Measurements from ENCODE around the gene KCNH2. TPM values are rescaled to one million over a fixed set of nuclear protein-coding genes. Genes with fewer than 3 reads are reported as not detected.
A peak's percentile ranks its signal among the peaks of the same experiment; 100 is the strongest.

The KCNH2 gene
- total RNA-seq, 2 experiments from 2014 or later = 0.34 to 0.45 TPM

- Mint-ChIP-seq H3K4me1 (ENCODE audit: low read depth) (peaks cover 22% of the 10 kb centered on the region), H3K27ac (no peak overlapping the region), H3K36me3 (no peaks in the 10 kb centered on the region), H3K4me3 (peak overlapping the region; percentile 83), H3K9me3 (no peaks in the 10 kb centered on the region), H3K27me3 (peaks cover 18% of the 10 kb centered on the region)
- CTCF ChIA-PET = interaction anchor here (0.9 to 3.4 kb wide), 7 partner anchors 10 to 98 kb away, joined by 3 to 27 read pairs (median 4); no protein-coding TSS in a partner anchor
- peak; percentile 23 for DNase-seq
- POLR2A ChIA-PET = no interaction called here
- intact Hi-C loops (cut with micrococcal nuclease) = no loop called here
These were observed 4.3 kb downstream of the KCNH2 start for GRCh38 chr7:150973571-150974451.

- Mint-ChIP-seq H3K4me3 (no peak overlapping the region), H3K27me3 (peaks cover 15% of the 10 kb centered on the region), H3K4me1 (ENCODE audit: low read depth) (peaks cover 19% of the 10 kb centered on the region), H3K27ac (no peak overlapping the region), H3K36me3 (no peaks in the 10 kb centered on the region), H3K9me3 (no peaks in the 10 kb centered on the region)
- intact Hi-C loops (cut with micrococcal nuclease) = no loop called here
- ChIA-PET CTCF (interaction anchor here (0.9 to 1.5 kb wide), 2 partner anchors 10 to 11 kb away, joined by 3 to 4 read pairs; no protein-coding TSS in a partner anchor), POLR2A (no interaction called here)
- no peak for DNase-seq
These were observed 5.4 kb downstream of the KCNH2 start for GRCh38 chr7:150972741-150973140.

GRCh38 chr7:150972023-150972468 lies 6.1 kb downstream of the KCNH2 start:
- ChIA-PET CTCF (interaction anchor here (1.5 kb wide), 1 partner anchor 12 kb away, joined by 4 read pairs; no protein-coding TSS in a partner anchor), POLR2A (no interaction called here)
- Mint-ChIP-seq H3K9me3 (no peaks in the 10 kb centered on the region), H3K4me3 (no peak overlapping the region), H3K4me1 (ENCODE audit: low read depth) (peaks cover 14% of the 10 kb centered on the region), H3K27me3 (peaks cover 11% of the 10 kb centered on the region), H3K27ac (no peak overlapping the region), H3K36me3 (no peaks in the 10 kb centered on the region)
- DNase-seq = no peak
- intact Hi-C loops (cut with micrococcal nuclease) = no loop called here

GRCh38 chr7:150971242-150972022 lies 6.7 kb downstream of the KCNH2 start:
- no peak for DNase-seq
- Mint-ChIP-seq H3K27ac (no peak overlapping the region), H3K4me1 (ENCODE audit: low read depth) (peaks cover 9% of the 10 kb centered on the region), H3K4me3 (no peak overlapping the region), H3K27me3 (peaks cover 7% of the 10 kb centered on the region), H3K36me3 (no peaks in the 10 kb centered on the region), H3K9me3 (no peaks in the 10 kb centered on the region)
- ChIA-PET CTCF (interaction anchor here (0.7 to 1.3 kb wide), 2 partner anchors 47 to 73 kb away, joined by 3 to 7 read pairs; no protein-coding TSS in a partner anchor), POLR2A (no interaction called here)
- intact Hi-C loops (cut with micrococcal nuclease) = no loop called here

- Mint-ChIP-seq H3K36me3 (no peaks in the 10 kb centered on the region), H3K27ac (no peak overlapping the region), H3K4me3 (no peak overlapping the region), H3K4me1 (ENCODE audit: low read depth) (peaks cover 8% of the 10 kb centered on the region), H3K27me3 (peaks cover 2% of the 10 kb centered on the region), H3K9me3 (no peaks in the 10 kb centered on the region)
- intact Hi-C loops (cut with micrococcal nuclease) = no loop called here
- CTCF ChIA-PET = interaction anchor here (1.3 to 10.7 kb wide), 2 partner anchors 14 to 72 kb away, joined by 7 to 108 read pairs; no protein-coding TSS in a partner anchor
- POLR2A ChIA-PET = no interaction called here
- no peak for DNase-seq
These were observed 7.7 kb downstream of the KCNH2 start for GRCh38 chr7:150970424-150970823.

- no peaks in the 10 kb centered on the region for H3K36me3 Mint-ChIP-seq
- intact Hi-C loops (cut with micrococcal nuclease) = no loop called here
- CTCF ChIA-PET = interaction anchor here (1.7 to 10.7 kb wide), 2 partner anchors 15 to 49 kb away, joined by 6 to 108 read pairs; no protein-coding TSS in a partner anchor
These were observed 8.6 kb downstream of the KCNH2 start for GRCh38 chr7:150969475-150969874.

GRCh38 chr7:150968734-150969372 lies 9.3 kb downstream of the KCNH2 start:
- H3K4me3 Mint-ChIP-seq = no peak overlapping the region
- CTCF ChIA-PET = interaction anchor here (1.7 to 10.7 kb wide), 2 partner anchors 16 to 50 kb away, joined by 6 to 108 read pairs; no protein-coding TSS in a partner anchor
- intact Hi-C loops (cut with micrococcal nuclease) = no loop called here

More at GRCh38 chr7:150969475-150969874, 8.6 kb downstream of the KCNH2 start:
- Mint-ChIP-seq H3K4me3 (no peak overlapping the region), H3K27me3 (no peaks in the 10 kb centered on the region), H3K27ac (no peak overlapping the region), H3K4me1 (ENCODE audit: low read depth) (peaks cover 5% of the 10 kb centered on the region), H3K9me3 (no peaks in the 10 kb centered on the region)
- POLR2A ChIA-PET = no interaction called here
- DNase-seq = no peak

GRCh38 chr7:150968056-150968733 lies 9.9 kb downstream of the KCNH2 start:
- H3K4me1 Mint-ChIP-seq (ENCODE audit: low read depth) = peaks cover 2% of the 10 kb centered on the region
- ChIA-PET POLR2A (no interaction called here), CTCF (interaction anchor here (1.3 to 10.7 kb wide), 3 partner anchors 17 to 156 kb away, joined by 4 to 108 read pairs (median 6); no protein-coding TSS in a partner anchor)
- no peaks in the 10 kb centered on the region for H3K27me3 Mint-ChIP-seq
- no peaks in the 10 kb centered on the region for H3K9me3 Mint-ChIP-seq
- H3K36me3 Mint-ChIP-seq = no peaks in the 10 kb centered on the region
- intact Hi-C loops (cut with micrococcal nuclease) = no loop called here
- H3K27ac Mint-ChIP-seq = no peak overlapping the region
- H3K4me3 Mint-ChIP-seq = no peak overlapping the region
- DNase-seq = no peak

More at GRCh38 chr7:150968734-150969372, 9.3 kb downstream of the KCNH2 start:
- Mint-ChIP-seq H3K27ac (no peak overlapping the region), H3K36me3 (no peaks in the 10 kb centered on the region), H3K9me3 (no peaks in the 10 kb centered on the region), H3K27me3 (no peaks in the 10 kb centered on the region), H3K4me1 (ENCODE audit: low read depth) (peaks cover 2% of the 10 kb centered on the region)
- POLR2A ChIA-PET = no interaction called here
- DNase-seq = no peak

GRCh38 chr7:150967349-150967748 lies 10.8 kb downstream of the KCNH2 start:
- no peaks in the 10 kb centered on the region for H3K27me3 Mint-ChIP-seq
- DNase-seq = no peak
- ChIA-PET POLR2A (no interaction called here), CTCF (interaction anchor here (1.3 to 10.7 kb wide), 2 partner anchors 18 to 157 kb away, joined by 4 to 108 read pairs; no protein-coding TSS in a partner anchor)
- no peaks in the 10 kb centered on the region for H3K36me3 Mint-ChIP-seq
- no peaks in the 10 kb centered on the region for H3K9me3 Mint-ChIP-seq
- intact Hi-C loops (cut with micrococcal nuclease) = no loop called here
- no peak overlapping the region for H3K27ac Mint-ChIP-seq
- H3K4me1 Mint-ChIP-seq (ENCODE audit: low read depth) = peaks cover 2% of the 10 kb centered on the region
- H3K4me3 Mint-ChIP-seq = no peak overlapping the region

- no peak overlapping the region for H3K4me3 Mint-ChIP-seq
- CTCF ChIA-PET = interaction anchor here (1.2 to 10.7 kb wide), 4 partner anchors 9 to 45 kb away, joined by 3 to 108 read pairs (median 4); no protein-coding TSS in a partner anchor
- H3K4me1 Mint-ChIP-seq (ENCODE audit: low read depth) = peaks cover 2% of the 10 kb centered on the region
- intact Hi-C loops (cut with micrococcal nuclease) = no loop called here
- no peaks in the 10 kb centered on the region for H3K36me3 Mint-ChIP-seq
- H3K27ac Mint-ChIP-seq = no peak overlapping the region
- no peak for DNase-seq
- peaks cover under 1% of the 10 kb centered on the region for H3K27me3 Mint-ChIP-seq
- H3K9me3 Mint-ChIP-seq = no peaks in the 10 kb centered on the region
- POLR2A ChIA-PET = no interaction called here
These were observed 12.1 kb downstream of the KCNH2 start for GRCh38 chr7:150966002-150966401.

GRCh38 chr7:150965273-150965830 lies 12.8 kb downstream of the KCNH2 start:
- H3K9me3 Mint-ChIP-seq = no peaks in the 10 kb centered on the region
- ChIA-PET POLR2A (no interaction called here), CTCF (interaction anchor here (1.2 to 10.7 kb wide), 4 partner anchors 10 to 45 kb away, joined by 3 to 108 read pairs (median 4); no protein-coding TSS in a partner anchor)
- intact Hi-C loops (cut with micrococcal nuclease) = no loop called here
- H3K36me3 Mint-ChIP-seq = no peaks in the 10 kb centered on the region
- no peak for DNase-seq
- no peak overlapping the region for H3K4me3 Mint-ChIP-seq
- H3K27me3 Mint-ChIP-seq = peaks cover 5% of the 10 kb centered on the region
- peaks cover 2% of the 10 kb centered on the region for H3K4me1 Mint-ChIP-seq (ENCODE audit: low read depth)
- no peak overlapping the region for H3K27ac Mint-ChIP-seq

Data from activated CD4-positive, alpha-beta memory T cell treated with anti-CD3 and anti-CD28 coated beads for 36 hours (primary cell).